ENCODE data around the gene ORAI2. TPM values are rescaled to one million over a fixed set of nuclear protein-coding genes. Genes with fewer than 3 reads are reported as not detected.

The ORAI2 gene
- total RNA-seq, 1 experiment from 2014 or later, result 76.9 TPM

DNA sequence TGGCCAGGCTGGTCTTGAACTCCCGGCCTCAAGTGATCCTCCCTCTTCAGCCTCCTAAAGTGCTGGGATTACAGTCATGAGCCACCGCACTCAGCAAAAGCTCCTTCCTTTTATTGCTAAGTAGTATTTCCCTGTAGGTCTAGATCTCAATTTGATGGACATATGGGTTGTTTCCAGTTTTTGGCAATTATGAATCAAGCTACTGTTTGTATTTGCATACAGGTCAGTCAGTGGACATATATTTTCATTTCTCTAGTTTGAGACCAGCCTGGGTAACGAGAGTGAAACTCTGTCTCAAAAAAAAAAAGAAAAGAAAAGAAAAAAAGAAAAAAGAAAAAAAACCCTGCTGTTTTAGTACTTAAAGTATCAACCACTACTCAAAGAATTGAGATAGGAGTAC, 43.6 kb upstream of the ORAI2 start:
- no peak for TF ChIP-seq SIN3A (IDR thresholded peaks at IDR 0.05; ENCODE audit: borderline replicate concordance, insufficient read depth, low read depth, low read length)
- TF ChIP-seq, protein P1, sequence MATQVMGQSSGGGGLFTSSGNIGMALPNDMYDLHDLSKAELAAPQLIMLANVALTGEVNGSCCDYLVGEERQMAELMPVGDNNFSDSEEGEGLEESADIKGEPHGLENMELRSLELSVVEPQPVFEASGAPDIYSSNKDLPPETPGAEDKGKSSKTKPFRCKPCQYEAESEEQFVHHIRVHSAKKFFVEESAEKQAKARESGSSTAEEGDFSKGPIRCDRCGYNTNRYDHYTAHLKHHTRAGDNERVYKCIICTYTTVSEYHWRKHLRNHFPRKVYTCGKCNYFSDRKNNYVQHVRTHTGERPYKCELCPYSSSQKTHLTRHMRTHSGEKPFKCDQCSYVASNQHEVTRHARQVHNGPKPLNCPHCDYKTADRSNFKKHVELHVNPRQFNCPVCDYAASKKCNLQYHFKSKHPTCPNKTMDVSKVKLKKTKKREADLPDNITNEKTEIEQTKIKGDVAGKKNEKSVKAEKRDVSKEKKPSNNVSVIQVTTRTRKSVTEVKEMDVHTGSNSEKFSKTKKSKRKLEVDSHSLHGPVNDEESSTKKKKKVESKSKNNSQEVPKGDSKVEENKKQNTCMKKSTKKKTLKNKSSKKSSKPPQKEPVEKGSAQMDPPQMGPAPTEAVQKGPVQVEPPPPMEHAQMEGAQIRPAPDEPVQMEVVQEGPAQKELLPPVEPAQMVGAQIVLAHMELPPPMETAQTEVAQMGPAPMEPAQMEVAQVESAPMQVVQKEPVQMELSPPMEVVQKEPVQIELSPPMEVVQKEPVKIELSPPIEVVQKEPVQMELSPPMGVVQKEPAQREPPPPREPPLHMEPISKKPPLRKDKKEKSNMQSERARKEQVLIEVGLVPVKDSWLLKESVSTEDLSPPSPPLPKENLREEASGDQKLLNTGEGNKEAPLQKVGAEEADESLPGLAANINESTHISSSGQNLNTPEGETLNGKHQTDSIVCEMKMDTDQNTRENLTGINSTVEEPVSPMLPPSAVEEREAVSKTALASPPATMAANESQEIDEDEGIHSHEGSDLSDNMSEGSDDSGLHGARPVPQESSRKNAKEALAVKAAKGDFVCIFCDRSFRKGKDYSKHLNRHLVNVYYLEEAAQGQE (IDR thresholded peaks at IDR 0.05; ENCODE audit: insufficient read depth in 1 of 2, low read depth in 2 of 2, low read length in 1 of 2), result no peak
- no peak for TF ChIP-seq POLR2AphosphoS5 (IDR thresholded peaks at IDR 0.05; ENCODE audit: low read depth, low read length)
- TF ChIP-seq, protein P2, sequence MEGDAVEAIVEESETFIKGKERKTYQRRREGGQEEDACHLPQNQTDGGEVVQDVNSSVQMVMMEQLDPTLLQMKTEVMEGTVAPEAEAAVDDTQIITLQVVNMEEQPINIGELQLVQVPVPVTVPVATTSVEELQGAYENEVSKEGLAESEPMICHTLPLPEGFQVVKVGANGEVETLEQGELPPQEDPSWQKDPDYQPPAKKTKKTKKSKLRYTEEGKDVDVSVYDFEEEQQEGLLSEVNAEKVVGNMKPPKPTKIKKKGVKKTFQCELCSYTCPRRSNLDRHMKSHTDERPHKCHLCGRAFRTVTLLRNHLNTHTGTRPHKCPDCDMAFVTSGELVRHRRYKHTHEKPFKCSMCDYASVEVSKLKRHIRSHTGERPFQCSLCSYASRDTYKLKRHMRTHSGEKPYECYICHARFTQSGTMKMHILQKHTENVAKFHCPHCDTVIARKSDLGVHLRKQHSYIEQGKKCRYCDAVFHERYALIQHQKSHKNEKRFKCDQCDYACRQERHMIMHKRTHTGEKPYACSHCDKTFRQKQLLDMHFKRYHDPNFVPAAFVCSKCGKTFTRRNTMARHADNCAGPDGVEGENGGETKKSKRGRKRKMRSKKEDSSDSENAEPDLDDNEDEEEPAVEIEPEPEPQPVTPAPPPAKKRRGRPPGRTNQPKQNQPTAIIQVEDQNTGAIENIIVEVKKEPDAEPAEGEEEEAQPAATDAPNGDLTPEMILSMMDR (IDR thresholded peaks at IDR 0.05), result no peak
- TF ChIP-seq TCF7L2 (IDR thresholded peaks at IDR 0.05; ENCODE audit: low read depth, low read length), result no peak
- H3K9me3 ChIP-seq (ENCODE audit: control insufficient read depth, insufficient read depth, low read depth, low read length), result no peaks in the 10 kb centered on the region
- BruUV-seq (replicated peaks), result no TSS peak
- intact Hi-C loops (cut with micrococcal nuclease; ENCODE audit: unreplicated experiment), result loop anchor here (1.0 to 10.0 kb wide), 2 partner anchors 55 to 110 kb away; no protein-coding TSS in a partner anchor
- 0 out of 2 replicates have a peak, but pooled peaks cover 2% of the 10 kb centered on the region for H3K36me3 ChIP-seq (ENCODE audit: control insufficient read depth, insufficient read depth, low read length)
- in situ Hi-C loops (cut with HindIII; ENCODE audit: low pct_unique_long_range_greater_than_20kb, low sequenced_read_pairs), result no loop called here
- no peaks in the 10 kb centered on the region for H3K4me1 ChIP-seq (ENCODE audit: control insufficient read depth, insufficient read depth, low read length)
- ChIA-PET CTCF (no interaction called here), POLR2A (no interaction called here)
- H3K27ac ChIP-seq (ENCODE audit: low read length), result no peak overlapping the region
- DNase-seq (ENCODE audit: low read depth, low spot score) (no peak), ATAC-seq (no peak)
- H3K4me3 ChIP-seq (ENCODE audit: low read depth in 2 of 2, low read length in 2 of 2), result no peak overlapping the region
- H3K27me3 ChIP-seq (ENCODE audit: control insufficient read depth, insufficient read depth, low read length), result no peaks in the 10 kb centered on the region

DNA sequence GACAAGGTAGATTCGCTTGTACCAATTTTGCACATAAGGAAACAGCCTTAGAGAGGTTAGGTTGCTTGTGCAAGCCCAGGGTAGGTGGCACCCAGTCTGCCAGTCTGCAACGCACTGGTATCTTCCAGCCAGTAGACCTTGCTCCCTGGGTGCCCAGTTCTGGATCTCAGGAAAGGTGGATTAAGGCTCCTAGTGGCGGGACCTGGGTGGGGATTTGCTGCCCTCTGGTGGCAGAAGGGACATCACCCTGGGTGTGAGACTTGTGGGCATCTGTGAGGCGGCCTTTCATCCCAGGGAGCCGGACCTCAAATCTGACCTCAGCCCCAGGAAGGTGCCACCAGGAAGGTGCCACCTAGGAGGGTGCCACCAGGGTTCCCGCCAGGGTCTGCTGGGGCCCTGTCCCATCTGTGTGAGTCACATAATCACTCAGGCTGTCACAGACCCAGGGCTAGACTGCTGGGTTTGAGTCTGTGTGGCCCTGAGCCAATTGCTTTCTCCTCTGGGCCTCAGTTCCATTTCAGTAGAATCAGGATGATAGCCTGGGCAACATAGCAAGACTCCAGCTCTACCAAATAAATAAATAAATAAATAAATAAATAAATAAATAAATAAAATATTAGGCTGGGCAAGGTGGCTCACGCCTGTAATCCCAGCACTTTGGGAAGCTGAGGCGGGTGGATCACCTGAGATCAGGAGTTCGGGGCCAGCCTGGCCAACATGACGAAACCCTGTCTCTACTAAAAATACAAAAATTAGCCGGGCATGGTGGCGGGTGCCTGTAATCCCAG, 42.5 kb upstream of the ORAI2 start:
- no TSS peak for BruUV-seq (replicated peaks)
- POLR2A ChIA-PET, result no interaction called here
- no peaks in the 10 kb centered on the region for H3K27me3 ChIP-seq (ENCODE audit: control insufficient read depth, insufficient read depth, low read length)
- no peaks in the 10 kb centered on the region for H3K4me1 ChIP-seq (ENCODE audit: control insufficient read depth, insufficient read depth, low read length)
- H3K4me3 ChIP-seq (ENCODE audit: low read depth in 2 of 2, low read length in 2 of 2), result no peak overlapping the region
- no peak overlapping the region for H3K27ac ChIP-seq (ENCODE audit: low read length)
- H3K36me3 ChIP-seq (ENCODE audit: control insufficient read depth, insufficient read depth, low read length), result 0 out of 2 replicates have a peak, but pooled peaks cover under 1% of the 10 kb centered on the region
- CTCF ChIA-PET, result no interaction called here
- H3K9me3 ChIP-seq (ENCODE audit: control insufficient read depth, insufficient read depth, low read depth, low read length), result no peaks in the 10 kb centered on the region
- ATAC-seq (peak; percentile 97), DNase-seq (ENCODE audit: low read depth, low spot score) (peak; percentile 60)
- TF ChIP-seq, protein P2 (IDR thresholded peaks at IDR 0.05), result peak; percentile 96
- TF ChIP-seq SIN3A (IDR thresholded peaks at IDR 0.05; ENCODE audit: borderline replicate concordance, insufficient read depth, low read depth, low read length), result no peak
- in situ Hi-C loops (cut with HindIII; ENCODE audit: low pct_unique_long_range_greater_than_20kb, low sequenced_read_pairs), result no loop called here
- intact Hi-C loops (cut with micrococcal nuclease; ENCODE audit: unreplicated experiment), result loop anchor here (1.0 kb wide), 1 partner anchor 111 kb away; no protein-coding TSS in a partner anchor
